ENCODE data around the gene MAN1C1. TPM values are rescaled to one million over a fixed set of nuclear protein-coding genes. Genes with fewer than 3 reads are reported as not detected.

MAN1C1 gene
- total and polyA plus RNA-seq, 9 of the 15 experiments (the other 6 are each of a cell fraction or from before 2014, with no cell fraction given): 0.04 to 0.44 (median 0.10) TPM; not detected in 3

GRCh38 chr1:25805863-25806225 is 189.3 kb downstream of the MAN1C1 start (continued):
- TF ChIP-seq ZNF592 (IDR thresholded peaks at IDR 0.05): no peak
- no peak for TF ChIP-seq ATF4 (CRISPR knock-in tag; IDR thresholded peaks at IDR 0.05)
- TF ChIP-seq IRF2 (CRISPR knock-in tag; IDR thresholded peaks at IDR 0.05): no peak
- TF ChIP-seq PATZ1 (CRISPR knock-in tag; IDR thresholded peaks at IDR 0.05; ENCODE audit: borderline replicate concordance): no peak
